Stimulated activated CD4-positive, alpha-beta T cell treated with anti-CD3 and anti-CD28 coated beads, TNF-alpha, amount 100 ng/mL, for 4 hours (primary cell): Measurements from ENCODE around the gene VEGFA.

ENCODE experiments used
- DNase-seq, 3 experiments: peaks; one replicate each; pipeline ENCODE4 v3.0.0-alpha.2; 2020; ENCODE audit warnings: low read depth in 3 of 3

VEGFA gene

GRCh38 chr6:43769526-43770371, at the start of gene VEGFA:
Gene VEGFA, plus strand, starts transcription at chr6:43770211.
- DNase-seq, result peak; percentile 79 to 89 (median 84)

GRCh38 chr6:43720999-43721398, 49.0 kb upstream of the VEGFA start:
- DNase-seq, result no peak

GRCh38 chr6:43722920-43723545, 47.0 kb upstream of the VEGFA start:
- DNase-seq, result no peak

GRCh38 chr6:43723737-43724295, 46.2 kb upstream of the VEGFA start:
- DNase-seq, result peak; percentile 44 to 58 (median 49)

GRCh38 chr6:43724354-43724753, 45.7 kb upstream of the VEGFA start:
- no peak for DNase-seq

GRCh38 chr6:43724914-43725642, 44.9 kb upstream of the VEGFA start:
- peak; percentile 52 to 62 (median 55) for DNase-seq

GRCh38 chr6:43725643-43726580, 44.1 kb upstream of the VEGFA start:
- no peak for DNase-seq

GRCh38 chr6:43727634-43728033, 42.4 kb upstream of the VEGFA start:
- no peak for DNase-seq

GRCh38 chr6:43728586-43728985, 41.4 kb upstream of the VEGFA start:
- no peak for DNase-seq

- DNase-seq, result no peak
These were observed 40.5 kb upstream of the VEGFA start for GRCh38 chr6:43729537-43729936.

GRCh38 chr6:43730634-43731033, 39.4 kb upstream of the VEGFA start:
- no peak for DNase-seq

GRCh38 chr6:43733471-43734293, 36.3 kb upstream of the VEGFA start:
- peak in 1 of 3 experiments; percentile 40 for DNase-seq

- no peak for DNase-seq
These were observed 35.7 kb upstream of the VEGFA start for GRCh38 chr6:43734294-43734665.

- no peak for DNase-seq
These were observed 34.3 kb upstream of the VEGFA start for GRCh38 chr6:43735642-43736199.

GRCh38 chr6:43736211-43736786, 33.7 kb upstream of the VEGFA start:
- no peak for DNase-seq

GRCh38 chr6:43736844-43737243, 33.2 kb upstream of the VEGFA start:
- no peak for DNase-seq

- no peak for DNase-seq
These were observed 32.5 kb upstream of the VEGFA start for GRCh38 chr6:43737272-43738081.

- no peak for DNase-seq
These were observed 31.7 kb upstream of the VEGFA start for GRCh38 chr6:43738267-43738676.
